ENCODE data around the gene OPRM1.

DNA sequence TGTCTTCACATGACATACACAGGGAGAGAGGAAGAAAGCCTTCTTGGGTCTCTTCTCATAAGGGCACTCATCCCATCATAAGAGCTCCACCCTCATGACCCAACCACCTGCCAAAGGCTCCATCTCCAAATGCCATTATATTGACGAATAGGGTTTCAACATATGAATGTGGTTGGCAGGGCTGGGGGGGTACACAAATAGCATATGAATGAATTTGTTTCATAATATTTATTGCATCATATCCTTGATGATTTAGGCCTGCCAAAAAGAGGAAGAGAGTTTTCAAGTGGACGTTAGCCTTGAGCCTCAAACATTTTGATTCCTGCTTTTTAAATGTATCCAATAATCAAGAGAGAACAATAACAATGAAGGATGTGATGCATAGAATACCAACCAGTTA, 26.2 kb upstream of the OPRM1 start:
- TF ChIP-seq, protein P1, sequence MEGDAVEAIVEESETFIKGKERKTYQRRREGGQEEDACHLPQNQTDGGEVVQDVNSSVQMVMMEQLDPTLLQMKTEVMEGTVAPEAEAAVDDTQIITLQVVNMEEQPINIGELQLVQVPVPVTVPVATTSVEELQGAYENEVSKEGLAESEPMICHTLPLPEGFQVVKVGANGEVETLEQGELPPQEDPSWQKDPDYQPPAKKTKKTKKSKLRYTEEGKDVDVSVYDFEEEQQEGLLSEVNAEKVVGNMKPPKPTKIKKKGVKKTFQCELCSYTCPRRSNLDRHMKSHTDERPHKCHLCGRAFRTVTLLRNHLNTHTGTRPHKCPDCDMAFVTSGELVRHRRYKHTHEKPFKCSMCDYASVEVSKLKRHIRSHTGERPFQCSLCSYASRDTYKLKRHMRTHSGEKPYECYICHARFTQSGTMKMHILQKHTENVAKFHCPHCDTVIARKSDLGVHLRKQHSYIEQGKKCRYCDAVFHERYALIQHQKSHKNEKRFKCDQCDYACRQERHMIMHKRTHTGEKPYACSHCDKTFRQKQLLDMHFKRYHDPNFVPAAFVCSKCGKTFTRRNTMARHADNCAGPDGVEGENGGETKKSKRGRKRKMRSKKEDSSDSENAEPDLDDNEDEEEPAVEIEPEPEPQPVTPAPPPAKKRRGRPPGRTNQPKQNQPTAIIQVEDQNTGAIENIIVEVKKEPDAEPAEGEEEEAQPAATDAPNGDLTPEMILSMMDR (IDR thresholded peaks at IDR 0.05): no peak
- TF ChIP-seq EP300 (IDR thresholded peaks at IDR 0.05): no peak
- TF ChIP-seq POLR2A (IDR thresholded peaks at IDR 0.05): no peak

All from gastroesophageal sphincter (tissue), 3 donors.